Smooth muscle cell (in vitro differentiated cells): ENCODE data around the gene OR1E2. TPM values are rescaled to one million over a fixed set of nuclear protein-coding genes. Genes with fewer than 3 reads are reported as not detected.
"Not testable (repeated sequence)": the region's sequence is repeated elsewhere in the genome, so short reads cannot be mapped to it uniquely, and the experiment has no call there.

Experiments used
- DNase-seq: peaks from one replicate; lab custom pipeline; 2025; ENCODE audit not compliant: unreplicated experiment; lab: John Stamatoyannopoulos, UW
- H2AFZ ChIP-seq: fragments of 200-600 bp; sonication (generic); 2 replicates; pipeline ENCODE4 v1.6.0; 2016; ENCODE audit warnings: antibody characterized with exemption, low read depth, mild to moderate bottlenecking
- H3F3A ChIP-seq: fragments of 200-600 bp; sonication (generic); 2 replicates; pipeline ENCODE4 v1.6.0; 2017; ENCODE audit warnings: antibody characterized with exemption, low read depth
- H3K27ac ChIP-seq: fragments of 200-600 bp; sonication (generic); 2 replicates; pipeline ENCODE4 v1.5.1; 2016; ENCODE audit warnings: low read depth, mild to moderate bottlenecking
- H3K27me3 ChIP-seq: fragments of 200-600 bp; sonication (generic); 2 replicates; pipeline ENCODE4 v1.6.1; 2016; ENCODE audit warnings: low read depth, mild to moderate bottlenecking
- H3K36me3 ChIP-seq: fragments of 200-600 bp; sonication (generic); 2 replicates; pipeline ENCODE4 v1.5.1; 2016; ENCODE audit warnings: low read depth
- H3K4me1 ChIP-seq: fragments of 200-600 bp; sonication (generic); 2 replicates; pipeline ENCODE4 v1.5.1; 2016; ENCODE audit warnings: low read depth
- H3K4me2 ChIP-seq: fragments of 200-600 bp; sonication (generic); 2 replicates; pipeline ENCODE4 v1.6.0; 2016; ENCODE audit warnings: mild to moderate bottlenecking
- H3K4me3 ChIP-seq: fragments of 200-600 bp; sonication (generic); 2 replicates; pipeline ENCODE4 v1.5.1; 2016; ENCODE audit warnings: mild to moderate bottlenecking
- H3K79me2 ChIP-seq: fragments of 200-600 bp; sonication (generic); 2 replicates; pipeline ENCODE4 v1.6.0; 2016; ENCODE audit warnings: low read depth, mild to moderate bottlenecking
- H3K9ac ChIP-seq: fragments of 200-600 bp; sonication (generic); 2 replicates; pipeline ENCODE4 v1.6.0; 2016; ENCODE audit warnings: low read depth
- H3K9me3 ChIP-seq: fragments of 200-600 bp; sonication (generic); replicated peaks from 2 replicates; pipeline ENCODE4 v1.5.1; 2016; ENCODE audit warnings: low read depth
- H4K20me1 ChIP-seq: fragments of 200-600 bp; sonication (generic); 2 replicates; pipeline ENCODE4 v1.6.0; 2016; ENCODE audit warnings: low read depth
- CTCF ChIP-seq: fragments of 200-600 bp; sonication (generic); IDR thresholded peaks from 2 replicates; pipeline ENCODE4 v1.5.1; 2017; ENCODE audit warnings: borderline replicate concordance, mild to moderate bottlenecking, antibody characterized with exemption; ENCODE audit not compliant: insufficient read depth, poor library complexity, severe bottlenecking
- WGBS: methylation state at CpG from one replicate; pipeline ENCODE4 v1.1.7; 2016; ENCODE audit warnings: low lambda C conversion rate; 5-methylcytosine and 5-hydroxymethylcytosine counted together
- polyA plus RNA-seq: library from polyadenylated mRNA; unstranded; fragments of >200 nt; fragmentation: Nextera tagmentation; extraction: Ambion mirVana; gene quantifications from 2 replicates; pipeline ENCODE4 v1.2.1, GENCODE V29; 2016
- total RNA-seq: library from RNA; depleted of rRNA; stranded (reverse); fragments of >200 nt; gene quantifications from 2 replicates; pipeline ENCODE4 v1.2.3, GENCODE V29; 2014

Gene OR1E2
- total and polyA plus RNA-seq, 2 experiments from 2014 or later, result not detected

- no peak for DNase-seq
- TF ChIP-seq CTCF, result no peak
- H3K36me3 ChIP-seq, result no peaks in the 10 kb centered on the region
Observed at GRCh38 chr17:3448059-3448665, 14.5 kb upstream of the OR1E2 start.

GRCh38 chr17:3447625-3448024 lies 14.0 kb upstream of the OR1E2 start:
- DNase-seq, result no peak
- no peaks in the 10 kb centered on the region for H3K4me1 ChIP-seq
- no peaks in the 10 kb centered on the region for H3F3A ChIP-seq
- no peak for TF ChIP-seq CTCF
- WGBS, result 49% methylated on average over 2 of the region's 2 CpGs
- no peaks in the 10 kb centered on the region for H3K36me3 ChIP-seq
- H3K9me3 ChIP-seq, result no peaks in the 10 kb centered on the region
- H2AFZ ChIP-seq, result no peak overlapping the region
- no peak overlapping the region for H3K27ac ChIP-seq
- no peak overlapping the region for H3K4me3 ChIP-seq
- no peak overlapping the region for H3K4me2 ChIP-seq
- no peaks in the 10 kb centered on the region for H3K27me3 ChIP-seq
- H3K79me2 ChIP-seq, result no peaks in the 10 kb centered on the region
- no peak overlapping the region for H3K9ac ChIP-seq
- H4K20me1 ChIP-seq, result no peaks in the 10 kb centered on the region

More at GRCh38 chr17:3448059-3448665, 14.5 kb upstream of the OR1E2 start:
- Histone ChIP-seq H3K4me1 (no peaks in the 10 kb centered on the region), H3K4me2 (no peak overlapping the region), H3K27me3 (no peaks in the 10 kb centered on the region), H3K79me2 (no peaks in the 10 kb centered on the region), H3K27ac (no peak overlapping the region), H3F3A (no peaks in the 10 kb centered on the region), H3K4me3 (no peak overlapping the region), H2AFZ (no peak overlapping the region), H4K20me1 (no peaks in the 10 kb centered on the region), H3K9me3 (no peaks in the 10 kb centered on the region), H3K9ac (no peak overlapping the region)
- WGBS, result 65% methylated on average over 2 of the region's 2 CpGs

GRCh38 chr17:3440451-3440850 lies 6.8 kb upstream of the OR1E2 start:
- H3K27me3 ChIP-seq, result no peaks in the 10 kb centered on the region
- no peaks in the 10 kb centered on the region for H3K4me1 ChIP-seq
- DNase-seq, result no peak
- H3K27ac ChIP-seq, result no peak overlapping the region
- no peaks in the 10 kb centered on the region for H3K79me2 ChIP-seq
- no peak overlapping the region for H3K4me2 ChIP-seq
- no peaks in the 10 kb centered on the region for H4K20me1 ChIP-seq
- H3K9me3 ChIP-seq, result no peaks in the 10 kb centered on the region
- H2AFZ ChIP-seq, result no peak overlapping the region
- no peaks in the 10 kb centered on the region for H3F3A ChIP-seq
- no peak for TF ChIP-seq CTCF
- no peak overlapping the region for H3K4me3 ChIP-seq
- 59% methylated on average over 2 of the region's 2 CpGs for WGBS
- H3K9ac ChIP-seq, result no peak overlapping the region
- no peaks in the 10 kb centered on the region for H3K36me3 ChIP-seq

GRCh38 chr17:3438368-3438767 lies 4.7 kb upstream of the OR1E2 start:
- H3K9me3 ChIP-seq, result no peaks in the 10 kb centered on the region
- no peaks in the 10 kb centered on the region for H4K20me1 ChIP-seq
- H3K4me2 ChIP-seq, result no peak overlapping the region
- WGBS, result 41% methylated on average over 1 of the region's 1 CpG
- no peaks in the 10 kb centered on the region for H3K79me2 ChIP-seq
- no peak overlapping the region for H3K4me3 ChIP-seq
- no peak overlapping the region for H3K9ac ChIP-seq
- no peak for DNase-seq
- H2AFZ ChIP-seq, result no peak overlapping the region
- no peaks in the 10 kb centered on the region for H3K27me3 ChIP-seq
- H3K27ac ChIP-seq, result no peak overlapping the region
- no peaks in the 10 kb centered on the region for H3K4me1 ChIP-seq
- no peaks in the 10 kb centered on the region for H3K36me3 ChIP-seq
- no peaks in the 10 kb centered on the region for H3F3A ChIP-seq
- TF ChIP-seq CTCF, result no peak

GRCh38 chr17:3433215-3433614 lies 426 bp downstream of the OR1E2 start:
- not testable (repeated sequence) for H3K9ac ChIP-seq, H4K20me1 ChIP-seq, DNase-seq, H3K4me1 ChIP-seq, H3K27ac ChIP-seq, H3K4me3 ChIP-seq, H3K36me3 ChIP-seq, H3K79me2 ChIP-seq, H3F3A ChIP-seq, H3K4me2 ChIP-seq, H3K9me3 ChIP-seq, H2AFZ ChIP-seq, H3K27me3 ChIP-seq
- 39% methylated on average over 7 of the region's 7 CpGs for WGBS
